GM23248 (cell line): Measurements from ENCODE around the gene CAMLG. TPM values are rescaled to one million over a fixed set of nuclear protein-coding genes. Genes with fewer than 3 reads are reported as not detected.
A peak's percentile ranks its signal among the peaks of the same experiment; 100 is the strongest.

Source experiments
- DNase-seq: peaks from one replicate; pipeline ENCODE4 v3.0.0-alpha.2; 2015
- H2AFZ ChIP-seq: fragments of 200-600 bp; sonication (generic); 2 replicates; pipeline ENCODE4 v1.6.1; 2016; ENCODE audit warnings: antibody characterized with exemption
- H3F3A ChIP-seq: fragments of 200-600 bp; sonication (generic); 2 replicates; pipeline ENCODE4 v1.6.1; 2016; ENCODE audit warnings: mild to moderate bottlenecking, antibody characterized with exemption, mixed run types; ENCODE audit not compliant: insufficient read depth
- H3K27ac ChIP-seq: fragments of 200-600 bp; sonication (generic); 2 replicates; pipeline ENCODE4 v1.5.1; 2016; ENCODE audit warnings: mild to moderate bottlenecking
- H3K27me3 ChIP-seq: fragments of 200-600 bp; sonication (generic); replicated peaks from 2 replicates; pipeline ENCODE4 v1.6.1; 2016; ENCODE audit warnings: mild to moderate bottlenecking; ENCODE audit not compliant: insufficient read depth
- H3K36me3 ChIP-seq: fragments of 200-600 bp; sonication (generic); 2 replicates; pipeline ENCODE4 v1.6.1; 2016; ENCODE audit warnings: low read depth, mild to moderate bottlenecking
- H3K4me1 ChIP-seq: fragments of 200-600 bp; sonication (generic); 2 replicates; pipeline ENCODE4 v1.6.1; 2016; ENCODE audit warnings: mild to moderate bottlenecking; ENCODE audit not compliant: insufficient read depth
- H3K4me2 ChIP-seq: fragments of 200-600 bp; sonication (generic); one replicate; pipeline ENCODE4 v1.6.1; 2016; ENCODE audit warnings: mild to moderate bottlenecking; ENCODE audit not compliant: unreplicated experiment
- H3K4me3 ChIP-seq: fragments of 200-600 bp; sonication (generic); 2 replicates; pipeline ENCODE4 v1.5.1; 2016; ENCODE audit warnings: mild to moderate bottlenecking
- H3K79me2 ChIP-seq: fragments of 200-600 bp; sonication (generic); 2 replicates; pipeline ENCODE4 v1.6.1; 2016; ENCODE audit warnings: mild to moderate bottlenecking; ENCODE audit not compliant: insufficient read depth
- H3K9ac ChIP-seq: fragments of 200-600 bp; sonication (generic); 2 replicates; pipeline ENCODE4 v1.6.1; 2016; ENCODE audit warnings: mild to moderate bottlenecking
- H3K9me2 ChIP-seq: fragments of 200-600 bp; sonication (generic); 2 replicates; pipeline ENCODE4 v1.6.1; 2016; ENCODE audit warnings: mixed run types, mild to moderate bottlenecking, moderate library complexity; ENCODE audit not compliant: insufficient read depth
- H3K9me3 ChIP-seq: fragments of 200-600 bp; sonication (generic); one replicate; pipeline ENCODE4 v1.6.1; 2017; ENCODE audit warnings: low read depth
- H4K20me1 ChIP-seq: fragments of 200-600 bp; sonication (generic); 2 replicates; pipeline ENCODE4 v1.6.0; 2016; ENCODE audit not compliant: insufficient read depth
- EZH2 ChIP-seq: fragments of 200-600 bp; sonication (generic); IDR thresholded peaks from 2 replicates; pipeline ENCODE4 v1.6.1; 2018; ENCODE audit warnings: antibody characterized with exemption, mild to moderate bottlenecking; ENCODE audit not compliant: insufficient read depth, poor library complexity, severe bottlenecking
- EZH2phosphoT487 ChIP-seq: fragments of 200-600 bp; sonication (generic); IDR thresholded peaks from 2 replicates; pipeline ENCODE4 v1.6.1; 2018; ENCODE audit warnings: antibody characterized with exemption, moderate library complexity, mild to moderate bottlenecking, low read depth; ENCODE audit not compliant: insufficient read depth
- WGBS, 2 experiments: methylation state at CpG; one replicate each; pipeline ENCODE4 v1.1.6; 2015 to 2017; ENCODE audit warnings: low lambda C conversion rate in 2 of 2, low coverage in 1 of 2; ENCODE audit errors: missing lambda C conversion rate in 2 of 2; 5-methylcytosine and 5-hydroxymethylcytosine counted together
- in situ Hi-C: fragments of 300-500 bp; cut with MboI; formaldehyde crosslinking; loops from 2 replicates; pipeline ENCODE4 v1.15.0; 2020
- polyA plus RNA-seq: library from polyadenylated mRNA; unstranded; fragments of >200 nt; fragmentation: Nextera tagmentation; extraction: Ambion mirVana; gene quantifications from 2 replicates; pipeline ENCODE4 v1.2.1, GENCODE V29; 2016
- total RNA-seq: library from RNA; depleted of rRNA; stranded (reverse); fragments of >200 nt; shearing (Covaris generic); gene quantifications from 2 replicates; pipeline ENCODE4 v1.2.3, GENCODE V29; 2014

CAMLG gene
- total and polyA plus RNA-seq, 2 experiments from 2014 or later: 35.3 to 45.0 TPM

DNA sequence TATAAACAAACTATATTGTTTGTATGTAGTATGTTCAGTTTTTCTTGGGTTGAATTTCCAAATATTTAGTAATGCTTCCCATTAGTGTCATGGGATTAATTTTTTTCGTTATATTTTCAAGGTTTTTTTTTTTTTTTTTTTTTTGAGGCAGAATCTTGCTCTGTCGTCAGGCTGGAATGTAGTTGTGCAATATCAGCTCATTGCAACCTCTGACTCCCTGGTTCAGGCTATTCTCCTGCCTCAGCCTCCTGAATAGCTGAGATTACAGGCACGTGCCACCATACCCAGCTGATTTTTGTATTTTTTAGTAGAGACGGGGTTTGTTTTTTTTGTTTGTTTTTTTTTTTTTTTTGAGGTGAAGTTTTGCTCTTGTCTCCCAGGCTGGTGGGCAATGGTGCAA is 30.9 kb downstream of the CAMLG start:
- H3K4me2 ChIP-seq: no peak overlapping the region
- DNase-seq: peak; percentile 56
- in situ Hi-C loops: no loop called here
- peaks cover 62% of the 10 kb centered on the region for H3K36me3 ChIP-seq
- H4K20me1 ChIP-seq: no peaks in the 10 kb centered on the region
- H3K9me3 ChIP-seq: no peaks in the 10 kb centered on the region
- no peaks in the 10 kb centered on the region for H3K27me3 ChIP-seq
- H3K79me2 ChIP-seq: peaks cover 26% of the 10 kb centered on the region
- no peak overlapping the region for H3K4me3 ChIP-seq
- H3K9me2 ChIP-seq: no peaks in the 10 kb centered on the region
- no peak overlapping the region for H3K27ac ChIP-seq
- H3F3A ChIP-seq: 0 out of 2 replicates have a peak, but pooled peaks cover 5% of the 10 kb centered on the region
- no peak overlapping the region for H2AFZ ChIP-seq
- WGBS, 2 experiments: 55 to 64% methylated on average over 4 of the region's 4 CpGs
- no peak overlapping the region for H3K9ac ChIP-seq
- TF ChIP-seq EZH2: no peak
- no peak for TF ChIP-seq EZH2phosphoT487
- H3K4me1 ChIP-seq: no peaks in the 10 kb centered on the region

GRCh38 chr5:134772461-134773125 is 34.2 kb downstream of the CAMLG start:
- Histone ChIP-seq H3K36me3 (peaks cover 77% of the 10 kb centered on the region), H3K9me2 (no peaks in the 10 kb centered on the region), H4K20me1 (no peaks in the 10 kb centered on the region), H3K9me3 (no peaks in the 10 kb centered on the region), H3F3A (0 out of 2 replicates have a peak, but pooled peaks cover 5% of the 10 kb centered on the region), H3K9ac (no peak overlapping the region), H3K4me3 (no peak overlapping the region), H3K27ac (no peak overlapping the region), H3K79me2 (peaks cover 6% of the 10 kb centered on the region; the same call in 1 of the 2 replicates), H3K4me1 (no peaks in the 10 kb centered on the region), H2AFZ (no peak overlapping the region), H3K27me3 (no peaks in the 10 kb centered on the region), H3K4me2 (no peak overlapping the region)
- in situ Hi-C loops: no loop called here
- DNase-seq: no peak
- 94 to 95% methylated on average over 10 of the region's 10 CpGs for WGBS, 2 experiments
- no peak for TF ChIP-seq EZH2
- TF ChIP-seq EZH2phosphoT487: no peak

DNA sequence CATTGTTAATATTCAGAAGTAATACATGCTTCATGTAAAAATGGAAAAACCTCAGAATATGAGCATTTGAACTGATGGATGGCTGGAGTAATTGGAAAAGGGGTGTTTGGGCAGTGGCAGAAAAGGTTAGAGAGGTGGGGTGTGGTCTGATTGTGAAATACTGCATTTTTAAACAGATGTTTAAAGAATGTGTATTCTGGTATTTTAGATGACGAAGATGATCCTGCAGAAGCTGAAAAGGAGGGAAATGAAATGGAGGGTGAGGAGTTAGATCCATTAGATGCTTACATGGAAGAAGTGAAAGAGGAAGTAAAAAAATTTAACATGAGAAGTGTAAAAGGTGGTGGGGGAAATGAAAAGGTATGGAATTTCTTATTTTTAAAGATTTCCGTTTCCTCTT is 39.0 kb downstream of the CAMLG start:
- Histone ChIP-seq H3K4me3 (no peak overlapping the region), H3K27ac (no peak overlapping the region), H3K27me3 (no peaks in the 10 kb centered on the region), H3K4me2 (no peak overlapping the region), H2AFZ (no peak overlapping the region), H4K20me1 (no peaks in the 10 kb centered on the region), H3K9ac (no peak overlapping the region), H3K79me2 (0 out of 2 replicates have a peak, but pooled peaks cover 4% of the 10 kb centered on the region), H3K36me3 (peaks cover 67% of the 10 kb centered on the region), H3K9me2 (no peaks in the 10 kb centered on the region), H3F3A (0 out of 2 replicates have a peak, but pooled peaks cover 5% of the 10 kb centered on the region), H3K4me1 (no peaks in the 10 kb centered on the region), H3K9me3 (no peaks in the 10 kb centered on the region)
- in situ Hi-C loops: no loop called here
- no peak for DNase-seq
- WGBS, 2 experiments: 94 to 95% methylated on average over 2 of the region's 2 CpGs
- TF ChIP-seq EZH2phosphoT487 (no peak), EZH2 (no peak)

DNA sequence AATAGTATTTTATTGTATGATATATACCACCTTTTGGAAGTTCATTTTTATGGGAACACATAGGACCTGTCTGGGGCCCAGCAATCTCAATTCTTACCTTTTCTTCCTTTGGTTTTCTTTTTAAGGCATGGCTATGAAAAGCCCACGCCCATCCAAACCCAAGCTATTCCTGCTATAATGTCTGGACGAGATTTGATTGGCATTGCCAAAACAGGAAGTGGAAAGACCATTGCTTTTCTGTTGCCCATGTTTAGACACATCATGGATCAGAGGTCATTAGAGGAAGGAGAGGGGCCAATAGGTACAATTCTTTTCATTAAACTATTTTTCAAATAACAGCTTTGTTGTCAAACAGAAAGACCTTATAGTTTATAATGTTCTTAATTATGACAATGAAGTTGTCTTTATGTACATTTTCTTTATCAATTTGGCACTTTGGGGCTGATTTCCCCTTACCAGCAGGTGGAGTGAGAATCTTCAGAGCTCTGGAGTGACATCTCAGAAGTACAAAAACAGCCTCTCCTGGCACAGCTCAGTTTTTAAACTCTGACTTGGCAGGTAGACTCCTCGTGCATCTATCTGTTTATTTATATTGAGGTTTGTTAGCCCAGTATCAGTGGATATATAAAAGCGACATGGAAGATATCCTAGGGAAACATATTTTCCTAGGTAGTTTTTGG is 46.0 kb downstream of the CAMLG start:
- WGBS, 2 experiments: 70 to 72% methylated on average over 4 of the region's 4 CpGs

More for the DNA sequence above, 46.0 kb downstream of the CAMLG start:
- Histone ChIP-seq H3K36me3 (peaks cover 56% of the 10 kb centered on the region), H3K9me3 (no peaks in the 10 kb centered on the region), H3K4me2 (no peak overlapping the region), H3K4me1 (peaks cover 14% of the 10 kb centered on the region), H3K27ac (peak overlapping the region; percentile 21), H3K9ac (no peak overlapping the region), H3K27me3 (no peaks in the 10 kb centered on the region), H3K4me3 (no peak overlapping the region), H4K20me1 (no peaks in the 10 kb centered on the region), H3K79me2 (peaks cover 7% of the 10 kb centered on the region), H3F3A (peaks cover 19% of the 10 kb centered on the region), H2AFZ (no peak overlapping the region), H3K9me2 (no peaks in the 10 kb centered on the region)
- TF ChIP-seq EZH2phosphoT487 (no peak), EZH2 (no peak)
- in situ Hi-C loops: no loop called here
- peak; percentile 15 for DNase-seq
